ENCODE data around the gene UNC5C.
"Not testable (repeated sequence)": the region's sequence is repeated elsewhere in the genome, so short reads cannot be mapped to it uniquely, and the experiment has no call there.

UNC5C gene

DNA sequence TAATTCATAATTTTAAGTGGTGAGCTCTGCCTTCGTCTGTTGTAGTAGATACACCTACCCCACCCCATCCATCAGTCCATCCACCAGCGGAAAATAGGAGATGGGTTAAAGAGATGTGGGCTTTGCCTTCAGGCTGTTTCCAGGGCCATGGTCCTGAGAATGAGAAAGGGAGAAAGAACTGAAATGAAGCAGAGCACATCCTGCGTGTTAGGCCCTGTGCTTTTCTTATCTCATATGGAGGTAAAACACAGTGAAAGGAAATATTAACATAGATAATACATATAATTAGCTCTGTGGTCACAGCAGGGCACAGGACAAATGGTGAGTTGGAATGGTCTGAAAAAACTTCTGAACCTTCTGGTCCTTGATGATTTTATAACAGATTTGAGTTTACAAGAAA is 397.5 kb downstream of the UNC5C start:
- CTCF ChIA-PET: no interaction called here
- no peaks in the 10 kb centered on the region for H3K27me3 Mint-ChIP-seq
- H3K4me1 Mint-ChIP-seq: peaks cover 32% of the 10 kb centered on the region
- no peak for DNase-seq
- peaks cover 4% of the 10 kb centered on the region for H3K36me3 Mint-ChIP-seq
- no peak overlapping the region for H3K27ac Mint-ChIP-seq
- no peak overlapping the region for H3K4me3 Mint-ChIP-seq
- no peaks in the 10 kb centered on the region for H3K9me3 Mint-ChIP-seq

DNA sequence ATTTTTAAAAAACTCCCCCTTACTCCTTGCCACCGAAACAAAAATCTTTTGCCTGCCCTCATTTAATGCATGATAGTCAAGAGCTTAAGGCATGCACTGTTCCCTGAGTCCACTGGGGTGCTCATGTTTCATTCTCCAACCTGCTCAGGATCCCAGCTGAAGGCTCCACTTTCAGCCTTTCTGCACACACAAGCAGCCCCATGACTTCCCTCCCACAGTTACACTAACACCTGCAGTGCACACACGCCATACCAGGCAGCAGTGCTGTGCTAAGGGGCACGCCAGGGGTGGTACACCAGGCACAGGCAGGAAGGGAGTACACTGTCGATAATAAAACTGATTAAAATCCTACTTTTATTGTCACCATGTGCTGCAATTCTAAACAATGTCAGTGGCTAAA is 405.8 kb downstream of the UNC5C start:
- no peak overlapping the region for H3K4me3 Mint-ChIP-seq
- CTCF ChIA-PET: interaction anchor here (0.6 kb wide), 1 partner anchor 48 kb away, joined by 3 read pairs; no protein-coding TSS in a partner anchor
- no peak overlapping the region for H3K27ac Mint-ChIP-seq
- H3K27me3 Mint-ChIP-seq: peaks cover 19% of the 10 kb centered on the region
- H3K36me3 Mint-ChIP-seq: no peaks in the 10 kb centered on the region
- peaks cover 6% of the 10 kb centered on the region for H3K9me3 Mint-ChIP-seq
- no peak for DNase-seq
- H3K4me1 Mint-ChIP-seq: peaks cover 2% of the 10 kb centered on the region

DNA sequence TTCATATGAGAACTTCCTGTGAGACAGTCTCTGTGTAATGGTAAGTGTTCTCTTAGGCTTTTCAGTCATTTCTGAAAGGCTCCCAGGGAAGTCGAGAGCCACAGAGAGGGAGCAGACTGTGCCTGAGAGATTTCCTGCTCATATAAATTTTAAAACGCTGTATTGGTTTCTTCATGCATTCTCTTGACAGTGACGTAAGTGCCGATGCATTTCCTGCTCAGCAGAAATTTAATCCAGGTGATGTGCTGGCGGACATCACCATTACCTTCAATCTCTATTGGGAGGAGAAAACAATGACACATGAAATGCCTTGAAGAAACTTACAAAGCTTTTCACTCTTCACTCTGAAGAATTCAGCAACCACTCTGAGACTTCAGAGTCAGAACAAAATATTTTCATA is 407.4 kb downstream of the UNC5C start:
- CTCF ChIA-PET: interaction anchor here (1.5 kb wide), 1 partner anchor 16 kb away, joined by 3 read pairs; no protein-coding TSS in a partner anchor
- Mint-ChIP-seq H3K4me1 (peaks cover 2% of the 10 kb centered on the region), H3K27ac (no peak overlapping the region), H3K27me3 (peaks cover 19% of the 10 kb centered on the region), H3K36me3 (no peaks in the 10 kb centered on the region), H3K4me3 (no peak overlapping the region), H3K9me3 (peaks cover 6% of the 10 kb centered on the region)
- no peak for DNase-seq

- H3K4me1 Mint-ChIP-seq, CTCF ChIA-PET, DNase-seq, H3K4me3 Mint-ChIP-seq, H3K9me3 Mint-ChIP-seq, H3K36me3 Mint-ChIP-seq, H3K27ac Mint-ChIP-seq: not testable (repeated sequence)
- peaks cover 16% of the 10 kb centered on the region for H3K27me3 Mint-ChIP-seq
Observed at GRCh38 chr4:95139424-95139823, 409.3 kb downstream of the UNC5C start.

DNA sequence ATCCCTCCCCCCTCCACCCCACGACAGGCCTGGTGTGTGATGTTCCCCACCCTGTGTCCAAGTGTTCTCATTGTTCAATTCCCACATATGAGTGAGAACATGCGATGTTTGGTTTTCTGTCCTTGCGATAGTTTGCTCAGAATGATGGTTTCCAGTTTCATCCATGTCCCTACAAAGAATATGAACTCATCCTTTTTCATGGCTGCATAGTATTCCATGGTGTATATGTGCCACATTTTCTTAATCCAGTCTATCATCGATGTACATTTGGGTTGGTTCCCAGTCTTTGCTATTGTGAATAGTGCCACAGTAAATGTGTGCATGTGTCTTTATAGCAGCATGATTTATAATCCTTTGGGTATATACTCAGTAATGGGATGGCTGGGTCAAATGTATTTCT is 414.8 kb downstream of the UNC5C start:
- H3K27ac Mint-ChIP-seq, DNase-seq, CTCF ChIA-PET, H3K4me3 Mint-ChIP-seq, H3K9me3 Mint-ChIP-seq, H3K36me3 Mint-ChIP-seq, H3K4me1 Mint-ChIP-seq: not testable (repeated sequence)
- H3K27me3 Mint-ChIP-seq: peaks cover 12% of the 10 kb centered on the region

DNA sequence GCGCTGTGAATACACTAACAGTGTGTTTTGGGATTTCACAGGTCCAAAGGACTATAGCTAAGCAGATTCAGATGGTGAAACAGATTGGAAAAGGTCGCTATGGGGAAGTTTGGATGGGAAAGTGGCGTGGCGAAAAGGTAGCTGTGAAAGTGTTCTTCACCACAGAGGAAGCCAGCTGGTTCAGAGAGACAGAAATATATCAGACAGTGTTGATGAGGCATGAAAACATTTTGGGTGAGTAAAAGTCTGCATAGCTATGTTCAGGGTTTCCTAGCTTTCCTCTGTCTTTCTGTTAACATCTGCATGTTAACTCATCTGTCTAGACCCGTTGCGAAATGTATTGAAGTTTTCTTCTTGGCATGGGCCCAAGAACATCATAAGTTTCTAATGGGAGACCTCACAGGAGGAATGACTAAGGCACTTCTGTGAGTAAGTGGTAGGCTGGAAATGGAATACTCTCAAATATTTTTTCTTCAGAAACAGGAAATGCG is 418.9 kb downstream of the UNC5C start:
- CTCF ChIA-PET: no interaction called here
- Mint-ChIP-seq H3K9me3 (peaks cover 2% of the 10 kb centered on the region), H3K4me1 (no peaks in the 10 kb centered on the region), H3K27ac (no peak overlapping the region), H3K4me3 (no peak overlapping the region), H3K27me3 (peaks cover 8% of the 10 kb centered on the region), H3K36me3 (no peaks in the 10 kb centered on the region)
- no peak for DNase-seq

DNA sequence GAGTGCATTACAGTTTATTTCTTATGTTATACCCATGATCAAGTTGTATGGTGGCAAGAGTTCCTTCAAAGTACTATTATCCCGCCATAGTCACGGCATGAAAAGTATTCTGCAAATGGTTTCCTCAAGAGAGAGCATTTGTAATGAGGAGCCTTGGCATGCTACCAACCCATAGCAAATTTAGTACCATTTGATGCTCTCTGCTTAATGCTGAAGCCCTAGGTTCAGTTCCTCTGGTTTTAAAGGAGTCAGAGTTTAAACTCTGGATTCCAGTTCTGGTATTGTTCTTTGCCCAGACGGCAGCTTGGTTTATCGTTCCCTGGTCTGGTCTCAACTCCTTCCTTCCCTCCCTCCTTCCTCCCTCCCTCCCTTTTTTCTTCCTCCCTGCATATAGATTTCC is 419.7 kb downstream of the UNC5C start:
- CTCF ChIA-PET: no interaction called here
- H3K9me3 Mint-ChIP-seq: peaks cover 1% of the 10 kb centered on the region
- no peak overlapping the region for H3K27ac Mint-ChIP-seq
- H3K36me3 Mint-ChIP-seq: no peaks in the 10 kb centered on the region
- H3K4me1 Mint-ChIP-seq: no peaks in the 10 kb centered on the region
- H3K4me3 Mint-ChIP-seq: no peak overlapping the region
- no peak for DNase-seq
- peaks cover 8% of the 10 kb centered on the region for H3K27me3 Mint-ChIP-seq

- CTCF ChIA-PET: interaction anchor here (1.0 to 3.3 kb wide), 3 partner anchors 17 to 503 kb away, joined by 3 to 19 read pairs (median 4); no protein-coding TSS in a partner anchor
- Mint-ChIP-seq H3K4me3 (no peak overlapping the region), H3K4me1 (no peaks in the 10 kb centered on the region), H3K36me3 (no peaks in the 10 kb centered on the region), H3K9me3 (no peaks in the 10 kb centered on the region), H3K27ac (no peak overlapping the region), H3K27me3 (peaks cover 5% of the 10 kb centered on the region)
- no peak for DNase-seq
Observed at GRCh38 chr4:95124906-95125504, 423.8 kb downstream of the UNC5C start.

DNA sequence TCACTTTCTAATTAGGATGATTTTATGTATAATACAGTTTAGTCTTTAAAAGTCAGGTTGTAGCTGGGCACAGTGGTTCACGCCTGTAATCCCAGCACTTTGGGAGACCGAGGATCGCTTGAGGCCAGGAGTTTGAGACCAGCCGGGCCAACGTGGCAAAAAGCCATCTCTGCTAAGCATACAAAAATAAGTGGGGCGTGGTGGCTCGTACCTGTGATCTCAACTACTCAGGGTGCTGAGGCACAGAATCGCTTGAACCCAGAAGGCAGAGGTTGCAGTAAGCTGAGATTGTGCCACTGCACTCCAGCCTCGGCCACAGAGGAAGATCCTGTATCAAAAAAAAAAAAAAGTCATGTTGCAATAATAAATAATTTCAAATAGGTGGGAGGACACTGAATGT is 426.8 kb downstream of the UNC5C start:
- Mint-ChIP-seq H3K27ac (no peak overlapping the region), H3K27me3 (peaks cover 8% of the 10 kb centered on the region), H3K4me3 (no peak overlapping the region), H3K36me3 (no peaks in the 10 kb centered on the region), H3K9me3 (no peaks in the 10 kb centered on the region), H3K4me1 (no peaks in the 10 kb centered on the region)
- CTCF ChIA-PET: no interaction called here
- no peak for DNase-seq

DNA sequence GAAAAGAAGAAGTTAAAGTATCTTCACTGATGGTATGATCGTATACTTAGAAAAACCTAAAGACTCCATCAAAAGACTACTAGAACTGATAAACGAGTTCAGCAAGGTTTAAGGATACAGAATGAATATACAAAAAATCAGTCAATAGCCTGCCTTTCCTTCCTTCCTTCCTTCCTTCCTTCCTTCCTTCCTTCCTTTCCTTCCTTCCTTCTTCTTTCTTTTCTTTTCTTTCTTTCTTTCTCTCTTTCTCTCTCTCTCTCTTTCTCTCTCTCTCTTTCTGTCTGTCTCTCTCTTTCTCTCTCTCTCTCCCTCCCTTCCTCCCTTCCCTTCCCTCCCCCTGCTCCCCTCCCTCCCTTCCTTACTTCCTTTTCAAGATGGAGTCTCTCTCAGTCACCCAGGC is 428.3 kb downstream of the UNC5C start:
- no peak overlapping the region for H3K27ac Mint-ChIP-seq
- no peaks in the 10 kb centered on the region for H3K36me3 Mint-ChIP-seq
- no peaks in the 10 kb centered on the region for H3K9me3 Mint-ChIP-seq
- no peaks in the 10 kb centered on the region for H3K4me1 Mint-ChIP-seq
- DNase-seq: no peak
- H3K4me3 Mint-ChIP-seq: no peak overlapping the region
- peaks cover 12% of the 10 kb centered on the region for H3K27me3 Mint-ChIP-seq
- CTCF ChIA-PET: no interaction called here

- no peak overlapping the region for H3K4me3 Mint-ChIP-seq
- CTCF ChIA-PET: no interaction called here
- no peaks in the 10 kb centered on the region for H3K9me3 Mint-ChIP-seq
- DNase-seq: no peak
- H3K4me1 Mint-ChIP-seq: no peaks in the 10 kb centered on the region
- H3K36me3 Mint-ChIP-seq: no peaks in the 10 kb centered on the region
- H3K27me3 Mint-ChIP-seq: peaks cover 12% of the 10 kb centered on the region
- H3K27ac Mint-ChIP-seq: no peak overlapping the region
Observed at GRCh38 chr4:95118497-95118896, 430.3 kb downstream of the UNC5C start.

DNA sequence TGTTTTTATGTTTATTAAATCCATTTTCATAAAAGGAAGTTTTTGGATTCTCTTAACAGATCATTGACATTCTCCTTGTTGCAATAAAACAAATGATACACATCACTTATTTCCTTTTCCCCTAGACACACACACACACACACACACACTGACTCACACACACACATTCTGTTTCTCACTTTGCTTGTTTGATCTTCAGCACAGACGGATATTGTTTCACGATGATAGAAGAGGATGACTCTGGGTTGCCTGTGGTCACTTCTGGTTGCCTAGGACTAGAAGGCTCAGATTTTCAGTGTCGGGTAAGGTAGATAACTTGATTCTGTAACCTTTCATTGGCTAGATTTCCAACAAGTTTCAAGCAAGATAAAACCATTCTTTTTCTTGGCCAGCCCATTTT is 434.3 kb downstream of the UNC5C start:
- Mint-ChIP-seq H3K9me3 (no peaks in the 10 kb centered on the region), H3K27ac (no peak overlapping the region), H3K4me1 (no peaks in the 10 kb centered on the region), H3K27me3 (peaks cover 7% of the 10 kb centered on the region), H3K36me3 (no peaks in the 10 kb centered on the region), H3K4me3 (no peak overlapping the region)
- no peak for DNase-seq
- CTCF ChIA-PET: no interaction called here
